Peyer's patch (tissue), 4 donors: Measurements from ENCODE around the gene SULF2. TPM values are rescaled to one million over a fixed set of nuclear protein-coding genes. Genes with fewer than 3 reads are reported as not detected.

Experiments used
- DNase-seq, 3 donors: peaks; one replicate each; pipeline ENCODE4 v3.0.0-alpha.2; 2017 to 2019
- H3K27ac ChIP-seq, 4 donors: fragments of 200-600 bp; sonication (generic); one replicate each; pipeline ENCODE4 v1.5.1; 2016 to 2019
- H3K27me3 ChIP-seq, 2 donors: fragments of 200-600 bp; sonication (generic); one replicate each; pipeline ENCODE4 v1.5.1; 2019
- H3K36me3 ChIP-seq, 3 donors: fragments of 200-600 bp; sonication (generic); one replicate each; pipeline ENCODE4 v1.5.1; 2016 to 2019
- H3K4me1 ChIP-seq, 4 donors: fragments of 200-600 bp; sonication (generic); one replicate each; pipeline ENCODE4 v1.5.1; 2016 to 2019
- H3K4me3 ChIP-seq, 4 donors: fragments of 200-600 bp; sonication (generic); 1 replicate in 3 of 4; 2 replicates in 1 of 4; pipeline ENCODE4 v1.5.1; 2016 to 2019; ENCODE audit warnings: mild to moderate bottlenecking in 1 of 4
- H3K9me3 ChIP-seq, 4 donors: fragments of 200-600 bp; sonication (generic); one replicate each; pipeline ENCODE4 v1.5.1; 2016 to 2019; ENCODE audit warnings: mild to moderate bottlenecking in 1 of 4
- POLR2A ChIP-seq, 2 donors: fragments of 450-650 bp; IDR thresholded peaks; one replicate each; pipeline ENCODE4 v1.5.1; 2017; ENCODE audit warnings: antibody characterized with exemption in 2 of 2, mild to moderate bottlenecking in 2 of 2, moderate library complexity in 2 of 2
- total RNA-seq, 4 donors: library from RNA; depleted of rRNA; stranded (reverse); fragments of >200 nt; gene quantifications; one replicate each; pipeline ENCODE4 v1.1.0, GENCODE V29; 2016
- TF ChIP-seq, protein P1 (sequence below), 6 experiments: fragments of 450-650 bp in 4 of 6; fragments of 200-600 bp in 2 of 6; sonication (generic) in 1 of 6; IDR thresholded peaks; one replicate each; pipeline ENCODE4 v1.5.1; 2017 to 2019; ENCODE audit warnings: antibody characterized with exemption in 6 of 6, mild to moderate bottlenecking in 3 of 6, moderate library complexity in 1 of 6

The SULF2 gene
- total RNA-seq, 4 donors from 2014 or later: 32.4 to 168 (median 52.5) TPM

DNA sequence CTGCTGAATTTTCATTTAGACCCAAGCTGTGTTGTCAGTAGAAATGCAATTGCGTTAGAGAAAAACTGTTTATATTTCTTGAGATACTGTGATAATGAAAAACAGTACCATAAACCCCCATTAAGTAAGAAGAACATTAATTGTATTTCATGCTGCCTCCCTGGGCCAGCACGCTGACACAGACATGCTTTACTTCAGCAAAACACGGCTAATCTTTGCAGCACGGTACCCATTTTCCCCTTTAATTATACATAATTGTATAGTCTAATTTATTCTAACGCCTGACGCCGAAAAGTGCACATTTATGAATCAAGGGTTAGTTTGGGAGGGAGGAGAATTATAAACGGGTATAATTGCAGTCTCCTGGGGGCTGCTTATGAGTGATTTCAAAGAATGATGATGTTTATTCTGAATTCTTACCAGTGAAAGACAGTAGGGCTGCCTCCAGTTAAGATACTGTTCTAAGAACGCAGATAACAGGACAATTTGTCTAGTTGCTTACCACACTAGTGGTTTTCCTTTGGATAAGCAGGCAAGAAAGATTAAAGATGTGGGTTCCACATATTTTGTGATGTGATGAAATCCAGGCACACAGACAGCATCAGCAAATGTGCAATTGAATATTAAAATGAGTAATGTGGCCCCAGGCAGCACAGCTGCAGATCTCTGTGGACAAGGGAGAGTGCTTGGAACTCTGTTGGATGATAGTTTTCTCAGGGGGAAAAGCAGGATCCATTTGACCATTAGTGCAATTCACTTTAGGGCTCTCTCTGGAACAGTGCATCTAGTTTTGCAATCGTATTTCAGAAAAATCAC is 4.7 kb upstream of the SULF2 start:
- no peaks in the 10 kb centered on the region for H3K36me3 ChIP-seq
- H3K9me3 ChIP-seq: no peaks in the 10 kb centered on the region
- H3K27ac ChIP-seq: no peak overlapping the region
- no peaks in the 10 kb centered on the region for H3K27me3 ChIP-seq
- TF ChIP-seq POLR2A (IDR thresholded peaks at IDR 0.05): no peak
- TF ChIP-seq, protein P1, sequence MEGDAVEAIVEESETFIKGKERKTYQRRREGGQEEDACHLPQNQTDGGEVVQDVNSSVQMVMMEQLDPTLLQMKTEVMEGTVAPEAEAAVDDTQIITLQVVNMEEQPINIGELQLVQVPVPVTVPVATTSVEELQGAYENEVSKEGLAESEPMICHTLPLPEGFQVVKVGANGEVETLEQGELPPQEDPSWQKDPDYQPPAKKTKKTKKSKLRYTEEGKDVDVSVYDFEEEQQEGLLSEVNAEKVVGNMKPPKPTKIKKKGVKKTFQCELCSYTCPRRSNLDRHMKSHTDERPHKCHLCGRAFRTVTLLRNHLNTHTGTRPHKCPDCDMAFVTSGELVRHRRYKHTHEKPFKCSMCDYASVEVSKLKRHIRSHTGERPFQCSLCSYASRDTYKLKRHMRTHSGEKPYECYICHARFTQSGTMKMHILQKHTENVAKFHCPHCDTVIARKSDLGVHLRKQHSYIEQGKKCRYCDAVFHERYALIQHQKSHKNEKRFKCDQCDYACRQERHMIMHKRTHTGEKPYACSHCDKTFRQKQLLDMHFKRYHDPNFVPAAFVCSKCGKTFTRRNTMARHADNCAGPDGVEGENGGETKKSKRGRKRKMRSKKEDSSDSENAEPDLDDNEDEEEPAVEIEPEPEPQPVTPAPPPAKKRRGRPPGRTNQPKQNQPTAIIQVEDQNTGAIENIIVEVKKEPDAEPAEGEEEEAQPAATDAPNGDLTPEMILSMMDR (IDR thresholded peaks at IDR 0.05): no peak
- H3K4me3 ChIP-seq: no peak overlapping the region
- no peak for DNase-seq
- peaks cover 0 to 17% (median 3%) of the 10 kb centered on the region in 4 donors for H3K4me1 ChIP-seq

GRCh38 chr20:47789081-47789763 is 3.9 kb upstream of the SULF2 start:
- Histone ChIP-seq H3K4me1 (peaks cover 0 to 22% (median 7%) of the 10 kb centered on the region in 4 donors), H3K9me3 (no peaks in the 10 kb centered on the region), H3K27ac (no peak overlapping the region), H3K27me3 (no peaks in the 10 kb centered on the region), H3K36me3 (no peaks in the 10 kb centered on the region), H3K4me3 (no peak overlapping the region)
- no peak for DNase-seq
- TF ChIP-seq POLR2A (IDR thresholded peaks at IDR 0.05): no peak
- TF ChIP-seq, protein P1 (IDR thresholded peaks at IDR 0.05): no peak

DNA sequence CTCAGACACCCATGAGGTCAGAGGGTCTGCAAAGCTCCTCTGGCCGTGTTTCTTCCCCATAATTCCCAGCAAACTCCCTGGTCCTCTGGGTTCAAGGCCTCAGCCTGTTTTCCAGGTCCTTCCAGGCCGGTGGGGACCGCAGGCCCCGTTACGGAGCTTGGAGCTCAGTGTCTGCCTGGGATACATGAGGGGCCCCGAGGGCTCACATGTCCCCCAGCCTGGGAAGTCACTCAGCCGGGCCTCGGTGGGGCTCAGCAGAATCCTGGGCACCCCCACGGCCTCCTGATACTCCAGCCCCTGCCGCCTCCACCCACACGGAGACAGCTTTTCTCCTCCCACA is 3.4 kb upstream of the SULF2 start:
- Histone ChIP-seq H3K4me1 (peaks cover 0 to 27% (median 7%) of the 10 kb centered on the region in 4 donors), H3K9me3 (no peaks in the 10 kb centered on the region), H3K27me3 (no peaks in the 10 kb centered on the region), H3K4me3 (no peak overlapping the region), H3K36me3 (no peaks in the 10 kb centered on the region), H3K27ac (no peak overlapping the region)
- TF ChIP-seq, protein P1 (IDR thresholded peaks at IDR 0.05): no peak
- no peak for DNase-seq

DNA sequence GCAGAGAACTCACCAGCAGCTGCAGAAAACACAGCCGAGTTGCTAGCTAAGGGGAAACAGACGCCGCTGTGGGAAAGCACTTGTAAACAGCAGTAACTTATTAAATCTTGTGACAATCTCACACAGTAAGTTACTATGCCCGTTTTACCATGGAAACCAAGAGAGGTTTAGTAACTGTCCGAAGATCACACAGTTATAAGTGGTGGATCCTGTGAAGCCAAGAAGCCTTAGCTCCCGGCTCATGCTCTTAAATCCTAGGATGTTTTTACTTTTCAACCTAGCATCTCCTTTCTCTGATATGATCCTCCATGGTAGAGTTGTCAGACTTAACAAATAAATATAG is 1.5 kb upstream of the SULF2 start:
- H3K27ac ChIP-seq: peak overlapping the region in 2 of 4 donors; percentile 57 to 89
- peaks cover 0 to 30% (median 7%) of the 10 kb centered on the region in 4 donors for H3K4me1 ChIP-seq
- no peaks in the 10 kb centered on the region for H3K9me3 ChIP-seq
- H3K36me3 ChIP-seq: no peaks in the 10 kb centered on the region
- no peak for TF ChIP-seq POLR2A (IDR thresholded peaks at IDR 0.05)
- TF ChIP-seq, protein P1 (IDR thresholded peaks at IDR 0.05): no peak
- no peak for DNase-seq
- H3K27me3 ChIP-seq: no peaks in the 10 kb centered on the region
- peak overlapping the region in 3 of 4 donors; percentile 37 to 62 (median 55) for H3K4me3 ChIP-seq

DNA sequence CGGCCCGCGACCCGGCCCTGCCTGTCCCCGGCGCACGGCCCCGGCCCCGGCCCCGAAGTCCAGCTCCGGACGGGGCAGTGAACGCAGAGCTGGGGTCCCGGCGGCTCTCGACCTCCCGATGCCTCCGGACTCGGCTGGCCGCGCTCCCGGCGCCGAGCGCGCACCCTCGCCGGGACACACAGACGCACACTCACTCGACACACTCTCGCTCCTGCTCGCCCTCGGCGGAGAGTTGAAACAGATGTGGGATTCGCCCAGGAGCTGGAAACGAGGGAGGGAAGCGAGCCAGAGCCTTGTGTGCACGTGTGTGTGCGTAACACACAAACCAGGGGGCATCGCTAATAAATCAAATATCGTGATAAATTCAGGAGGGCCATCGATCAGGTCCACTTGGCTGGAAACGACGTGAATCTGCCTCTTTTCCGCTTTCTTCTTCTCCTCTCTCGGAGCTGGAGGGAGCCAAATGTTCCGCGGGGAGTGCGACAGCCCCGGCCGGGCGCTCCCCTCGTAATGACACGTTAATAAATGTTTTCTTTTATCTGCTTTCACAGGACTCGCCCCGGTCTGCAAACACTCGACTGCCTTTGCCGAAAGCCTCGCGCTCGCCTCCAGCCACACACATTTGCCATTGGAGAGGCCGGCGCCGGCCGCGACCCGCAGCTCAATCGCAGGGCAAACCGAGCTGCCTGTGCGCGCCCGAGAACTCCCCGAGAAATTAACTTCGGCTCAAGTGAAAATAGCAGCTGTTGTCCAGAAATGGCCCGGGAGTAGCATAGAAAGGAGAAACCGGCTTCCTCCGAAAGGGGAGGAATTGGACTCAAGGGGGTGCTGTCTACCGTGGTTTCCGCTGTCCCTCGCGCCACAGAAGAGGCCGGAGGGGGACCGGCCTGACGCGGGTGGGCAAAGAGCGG is 828 bp upstream of the SULF2 start:
- H3K27me3 ChIP-seq: no peaks in the 10 kb centered on the region
- peak overlapping the region; percentile 57 to 89 (median 70) for H3K27ac ChIP-seq
- TF ChIP-seq, protein P1 (IDR thresholded peaks at IDR 0.05): peak in 4 of 6 experiments; percentile 54 to 64 (median 61)
- no peak for TF ChIP-seq POLR2A (IDR thresholded peaks at IDR 0.05)
- H3K9me3 ChIP-seq: no peaks in the 10 kb centered on the region
- H3K36me3 ChIP-seq: no peaks in the 10 kb centered on the region
- peak overlapping the region; percentile 37 to 62 (median 51) for H3K4me3 ChIP-seq
- H3K4me1 ChIP-seq: peaks cover 0 to 25% (median 7%) of the 10 kb centered on the region in 4 donors
- DNase-seq: peak in 2 of 3 donors; percentile 67 to 73
